ENCODE measurements around the gene CALHM1.
"Not testable (repeated sequence)": the region's sequence is repeated elsewhere in the genome, so short reads cannot be mapped to it uniquely, and the experiment has no call there.

The CALHM1 gene, protein sequence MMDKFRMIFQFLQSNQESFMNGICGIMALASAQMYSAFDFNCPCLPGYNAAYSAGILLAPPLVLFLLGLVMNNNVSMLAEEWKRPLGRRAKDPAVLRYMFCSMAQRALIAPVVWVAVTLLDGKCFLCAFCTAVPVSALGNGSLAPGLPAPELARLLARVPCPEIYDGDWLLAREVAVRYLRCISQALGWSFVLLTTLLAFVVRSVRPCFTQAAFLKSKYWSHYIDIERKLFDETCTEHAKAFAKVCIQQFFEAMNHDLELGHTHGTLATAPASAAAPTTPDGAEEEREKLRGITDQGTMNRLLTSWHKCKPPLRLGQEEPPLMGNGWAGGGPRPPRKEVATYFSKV

DNA sequence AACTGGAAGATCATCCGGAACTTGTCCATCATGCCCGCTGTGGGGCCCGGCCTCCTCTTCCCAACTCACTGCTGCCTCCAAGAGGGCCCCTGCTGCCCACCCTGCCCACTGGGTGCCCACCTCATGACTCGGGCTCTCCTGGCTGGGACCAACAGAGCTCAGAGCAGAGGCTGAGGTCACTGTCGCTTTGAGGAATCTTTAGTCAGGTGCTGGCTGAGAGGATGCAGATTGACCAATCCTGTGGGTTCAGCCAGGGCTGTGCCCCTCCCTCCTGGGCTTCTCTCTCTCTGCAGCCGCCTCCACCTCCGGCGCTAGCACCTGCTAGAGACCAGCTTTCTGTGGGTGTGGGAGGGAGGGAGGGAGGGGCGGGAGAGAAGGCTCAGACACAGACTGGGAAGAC, at the start of gene CALHM1:
TSS of gene CALHM1 (minus strand) at position 181 of the 400 bp plus-strand sequence. CDS start at position 32, 149 bp downstream.
- H3K27me3 ChIP-seq (ENCODE audit: control insufficient read depth, insufficient read depth, low read length), result no peaks in the 10 kb centered on the region
- no peak within 1 kb of the TSS for H3K9ac ChIP-seq (ENCODE audit: low read length)
- no peak within 1 kb of the TSS for H3K27ac ChIP-seq (ENCODE audit: low read depth, low read length)
- no peak within 1 kb of the TSS for H3K4me3 ChIP-seq (ENCODE audit: low read length)
- H3K4me1 ChIP-seq (ENCODE audit: control insufficient read depth, insufficient read depth, low read length), result no peaks in the 10 kb centered on the region
- no peaks in the 10 kb centered on the region for H3K36me3 ChIP-seq (ENCODE audit: control insufficient read depth, insufficient read depth, low read length)

GRCh38 chr10:103507235-103508191, 48.8 kb upstream of the CALHM1 start:
- H3K27me3 ChIP-seq (ENCODE audit: control insufficient read depth, insufficient read depth, low read length), result no peaks in the 10 kb centered on the region
- H3K9ac ChIP-seq (ENCODE audit: low read length), result no peak overlapping the region
- no peaks in the 10 kb centered on the region for H3K36me3 ChIP-seq (ENCODE audit: control insufficient read depth, insufficient read depth, low read length)
- H3K4me3 ChIP-seq (ENCODE audit: low read length), result no peak overlapping the region
- H3K27ac ChIP-seq (ENCODE audit: low read depth, low read length), result no peak overlapping the region
- no peaks in the 10 kb centered on the region for H3K4me1 ChIP-seq (ENCODE audit: control insufficient read depth, insufficient read depth, low read length)

GRCh38 chr10:103506061-103506460, 47.4 kb upstream of the CALHM1 start:
- Histone ChIP-seq H3K27ac (ENCODE audit: low read depth, low read length) (no peak overlapping the region), H3K4me3 (ENCODE audit: low read length) (no peak overlapping the region), H3K36me3 (ENCODE audit: control insufficient read depth, insufficient read depth, low read length) (no peaks in the 10 kb centered on the region), H3K9ac (ENCODE audit: low read length) (no peak overlapping the region), H3K4me1 (ENCODE audit: control insufficient read depth, insufficient read depth, low read length) (no peaks in the 10 kb centered on the region), H3K27me3 (ENCODE audit: control insufficient read depth, insufficient read depth, low read length) (no peaks in the 10 kb centered on the region)

GRCh38 chr10:103504181-103504783, 45.6 kb upstream of the CALHM1 start:
- Histone ChIP-seq H3K27ac (ENCODE audit: low read depth, low read length) (no peak overlapping the region), H3K4me3 (ENCODE audit: low read length) (no peak overlapping the region), H3K4me1 (ENCODE audit: control insufficient read depth, insufficient read depth, low read length) (no peaks in the 10 kb centered on the region), H3K9ac (ENCODE audit: low read length) (no peak overlapping the region), H3K36me3 (ENCODE audit: control insufficient read depth, insufficient read depth, low read length) (no peaks in the 10 kb centered on the region), H3K27me3 (ENCODE audit: control insufficient read depth, insufficient read depth, low read length) (no peaks in the 10 kb centered on the region)

- H3K36me3 ChIP-seq (ENCODE audit: control insufficient read depth, insufficient read depth, low read length); H3K27ac ChIP-seq (ENCODE audit: low read depth, low read length); H3K9ac ChIP-seq (ENCODE audit: low read length); H3K4me3 ChIP-seq (ENCODE audit: low read length); H3K27me3 ChIP-seq (ENCODE audit: control insufficient read depth, insufficient read depth, low read length); H3K4me1 ChIP-seq (ENCODE audit: control insufficient read depth, insufficient read depth, low read length): not testable (repeated sequence)
Measured at GRCh38 chr10:103503777-103504176, 45.1 kb upstream of the CALHM1 start.

DNA sequence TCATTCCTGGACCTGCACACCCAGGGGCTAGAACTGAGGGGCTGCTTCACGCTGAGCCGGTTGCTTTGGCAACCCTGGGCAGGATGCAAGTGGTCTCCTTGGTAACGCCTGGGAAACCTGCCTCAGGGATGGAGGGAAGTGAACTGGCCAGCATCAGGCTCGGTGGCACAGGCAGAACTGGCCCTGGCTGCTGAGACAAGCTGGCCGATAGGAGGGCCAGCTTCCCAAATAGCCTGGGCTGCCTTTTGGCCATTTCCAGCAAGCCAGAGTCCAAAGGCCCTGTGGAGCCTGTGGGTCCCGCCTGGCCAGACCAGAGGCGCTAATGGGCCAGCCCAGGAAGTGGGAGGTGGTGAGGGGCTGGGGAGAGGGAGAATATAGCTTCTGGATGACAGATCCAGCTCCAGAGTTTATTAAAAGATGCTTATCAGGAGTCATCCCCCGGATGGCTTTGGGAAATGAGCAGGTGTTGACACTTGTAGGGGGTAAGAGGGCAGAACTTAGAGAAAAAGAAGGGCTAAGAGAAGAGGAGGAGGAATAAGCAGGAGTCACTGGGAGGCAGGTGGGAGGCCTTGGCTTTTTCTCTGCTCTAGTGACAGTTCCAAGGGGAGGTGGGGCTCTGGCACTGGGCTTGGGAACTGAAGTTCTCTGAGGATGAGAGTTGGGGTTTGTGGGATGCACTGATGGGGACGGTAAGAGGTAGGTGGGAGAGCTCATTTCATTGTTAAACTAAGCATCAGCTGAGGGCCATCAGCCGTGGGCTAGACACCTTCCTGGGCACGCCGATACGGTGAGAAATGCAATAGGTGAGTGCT, 44.4 kb upstream of the CALHM1 start:
- H3K27ac ChIP-seq (ENCODE audit: low read depth, low read length), result no peak overlapping the region
- H3K27me3 ChIP-seq (ENCODE audit: control insufficient read depth, insufficient read depth, low read length), result no peaks in the 10 kb centered on the region
- no peak overlapping the region for H3K9ac ChIP-seq (ENCODE audit: low read length)
- no peaks in the 10 kb centered on the region for H3K36me3 ChIP-seq (ENCODE audit: control insufficient read depth, insufficient read depth, low read length)
- no peaks in the 10 kb centered on the region for H3K4me1 ChIP-seq (ENCODE audit: control insufficient read depth, insufficient read depth, low read length)
- H3K4me3 ChIP-seq (ENCODE audit: low read length), result no peak overlapping the region

DNA sequence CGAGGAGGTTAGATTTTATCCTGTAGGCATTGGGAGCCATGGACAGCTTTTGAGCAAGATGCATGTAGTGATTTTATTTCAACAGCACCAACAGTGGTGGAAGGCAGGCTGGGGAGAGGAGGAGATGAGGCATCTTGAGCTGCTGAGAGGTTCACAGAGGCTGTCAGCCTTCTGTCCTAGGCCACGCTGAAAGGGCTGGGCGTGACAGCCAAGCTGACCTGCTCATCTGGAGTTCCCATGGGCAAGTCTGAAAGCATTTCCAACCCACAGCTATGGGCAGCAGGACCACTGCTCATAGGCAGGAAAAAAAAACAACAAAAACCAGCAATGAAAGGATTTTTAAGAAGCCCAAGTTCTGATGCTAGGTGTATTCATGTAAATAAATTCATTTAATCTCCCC, 42.5 kb upstream of the CALHM1 start:
- H3K27ac ChIP-seq (ENCODE audit: low read depth, low read length), result no peak overlapping the region
- H3K4me1 ChIP-seq (ENCODE audit: control insufficient read depth, insufficient read depth, low read length), result no peaks in the 10 kb centered on the region
- H3K9ac ChIP-seq (ENCODE audit: low read length), result no peak overlapping the region
- H3K27me3 ChIP-seq (ENCODE audit: control insufficient read depth, insufficient read depth, low read length), result no peaks in the 10 kb centered on the region
- H3K4me3 ChIP-seq (ENCODE audit: low read length), result no peak overlapping the region
- no peaks in the 10 kb centered on the region for H3K36me3 ChIP-seq (ENCODE audit: control insufficient read depth, insufficient read depth, low read length)

- Histone ChIP-seq H3K4me1 (ENCODE audit: control insufficient read depth, insufficient read depth, low read length) (no peaks in the 10 kb centered on the region), H3K36me3 (ENCODE audit: control insufficient read depth, insufficient read depth, low read length) (no peaks in the 10 kb centered on the region), H3K27ac (ENCODE audit: low read depth, low read length) (no peak overlapping the region), H3K27me3 (ENCODE audit: control insufficient read depth, insufficient read depth, low read length) (no peaks in the 10 kb centered on the region), H3K4me3 (ENCODE audit: low read length) (no peak overlapping the region), H3K9ac (ENCODE audit: low read length) (no peak overlapping the region)
Measured at GRCh38 chr10:103500481-103500880, 41.8 kb upstream of the CALHM1 start.

DNA sequence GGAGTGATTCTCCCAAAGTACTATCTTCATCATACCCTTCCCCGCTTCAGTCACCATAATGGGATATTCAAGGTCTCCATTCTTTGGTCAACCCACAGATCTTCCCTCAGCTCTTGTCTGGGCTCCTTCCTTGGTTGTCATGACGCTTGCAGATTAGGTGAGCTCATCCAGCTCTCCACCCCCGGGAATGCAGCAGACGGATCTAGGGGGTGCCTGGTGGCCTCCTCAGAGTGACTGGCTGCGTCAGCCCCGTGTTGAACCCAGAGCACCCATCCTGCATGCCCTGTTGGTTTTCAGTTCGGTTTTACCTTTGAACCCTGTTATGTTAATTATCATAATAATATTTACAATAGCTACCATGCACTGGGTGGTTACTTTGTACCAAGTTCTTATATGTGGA, 41.2 kb upstream of the CALHM1 start:
- no peaks in the 10 kb centered on the region for H3K36me3 ChIP-seq (ENCODE audit: control insufficient read depth, insufficient read depth, low read length)
- no peak overlapping the region for H3K4me3 ChIP-seq (ENCODE audit: low read length)
- no peak overlapping the region for H3K9ac ChIP-seq (ENCODE audit: low read length)
- H3K27me3 ChIP-seq (ENCODE audit: control insufficient read depth, insufficient read depth, low read length), result peaks cover 2% of the 10 kb centered on the region
- H3K4me1 ChIP-seq (ENCODE audit: control insufficient read depth, insufficient read depth, low read length), result no peaks in the 10 kb centered on the region
- H3K27ac ChIP-seq (ENCODE audit: low read depth, low read length), result no peak overlapping the region

- Histone ChIP-seq H3K27ac (ENCODE audit: low read depth, low read length) (no peak overlapping the region), H3K27me3 (ENCODE audit: control insufficient read depth, insufficient read depth, low read length) (peaks cover 7% of the 10 kb centered on the region), H3K9ac (ENCODE audit: low read length) (no peak overlapping the region), H3K4me3 (ENCODE audit: low read length) (no peak overlapping the region), H3K36me3 (ENCODE audit: control insufficient read depth, insufficient read depth, low read length) (no peaks in the 10 kb centered on the region), H3K4me1 (ENCODE audit: control insufficient read depth, insufficient read depth, low read length) (no peaks in the 10 kb centered on the region)
Measured at GRCh38 chr10:103498936-103499638, 40.4 kb upstream of the CALHM1 start.

- Histone ChIP-seq H3K27me3 (ENCODE audit: control insufficient read depth, insufficient read depth, low read length) (peaks cover 10% of the 10 kb centered on the region), H3K9ac (ENCODE audit: low read length) (no peak overlapping the region), H3K4me1 (ENCODE audit: control insufficient read depth, insufficient read depth, low read length) (no peaks in the 10 kb centered on the region), H3K36me3 (ENCODE audit: control insufficient read depth, insufficient read depth, low read length) (no peaks in the 10 kb centered on the region), H3K27ac (ENCODE audit: low read depth, low read length) (no peak overlapping the region), H3K4me3 (ENCODE audit: low read length) (no peak overlapping the region)
Measured at GRCh38 chr10:103497161-103497915, 38.6 kb upstream of the CALHM1 start.

Data from rectal smooth muscle tissue (tissue), 1 donor.